Stimulated activated memory B cell treated with anti-CD40 and anti-IgM and Interleukin-4, amounts not matched to agents 10 μg/mL and 1 μg/mL and 100 μg/mL, for 72 hours (primary cell): ENCODE measurements around the gene MEIKIN.

ENCODE experiments used
- ATAC-seq: fragments of 150-1000 bp; cut with Tn5 transposase; 2 replicates; pipeline ENCODE4 v1.10.0; 2021
- H3K27ac Mint-ChIP-seq: one replicate; pipeline ENCODE4 v1.8.0; 2022; ENCODE audit warnings: mild to moderate bottlenecking, mixed read lengths
- H3K27me3 Mint-ChIP-seq: one replicate; pipeline ENCODE4 v1.8.0; 2022; ENCODE audit warnings: mixed read lengths
- H3K36me3 Mint-ChIP-seq: one replicate; pipeline ENCODE4 v1.8.0; 2022; ENCODE audit warnings: mixed read lengths
- H3K4me1 Mint-ChIP-seq: one replicate; pipeline ENCODE4 v1.8.0; 2022; ENCODE audit warnings: mixed read lengths
- H3K4me3 Mint-ChIP-seq: one replicate; pipeline ENCODE4 v1.8.0; 2022; ENCODE audit warnings: mild to moderate bottlenecking, moderate library complexity, mixed read lengths
- H3K9me3 Mint-ChIP-seq: one replicate; pipeline ENCODE4 v1.8.0; 2022; ENCODE audit warnings: mixed read lengths

The MEIKIN gene

DNA sequence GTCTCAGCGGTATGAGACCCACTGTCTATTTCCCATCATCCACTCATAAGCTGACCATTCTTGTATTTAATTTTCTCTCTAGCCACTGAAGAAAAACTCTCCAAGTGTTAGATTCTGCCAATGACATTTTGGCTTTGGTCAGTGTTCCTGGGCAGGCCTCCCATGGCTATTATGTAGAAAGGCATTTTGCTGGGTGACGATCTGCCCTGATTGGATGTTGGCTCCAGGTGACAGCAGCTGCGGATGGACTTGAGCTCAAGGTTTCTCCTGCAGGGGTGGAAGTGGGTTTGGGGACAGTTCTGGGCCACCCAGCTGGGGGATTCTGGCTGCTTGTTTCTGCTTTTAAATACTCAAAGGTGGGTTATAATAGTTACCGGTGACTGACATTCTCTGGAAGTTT is 34.4 kb upstream of the MEIKIN start:
- no peak for ATAC-seq
- Mint-ChIP-seq H3K27me3 (no peaks in the 10 kb centered on the region), H3K36me3 (no peaks in the 10 kb centered on the region), H3K4me1 (peaks cover 2% of the 10 kb centered on the region), H3K9me3 (no peaks in the 10 kb centered on the region), H3K27ac (no peak overlapping the region), H3K4me3 (no peak overlapping the region)

DNA sequence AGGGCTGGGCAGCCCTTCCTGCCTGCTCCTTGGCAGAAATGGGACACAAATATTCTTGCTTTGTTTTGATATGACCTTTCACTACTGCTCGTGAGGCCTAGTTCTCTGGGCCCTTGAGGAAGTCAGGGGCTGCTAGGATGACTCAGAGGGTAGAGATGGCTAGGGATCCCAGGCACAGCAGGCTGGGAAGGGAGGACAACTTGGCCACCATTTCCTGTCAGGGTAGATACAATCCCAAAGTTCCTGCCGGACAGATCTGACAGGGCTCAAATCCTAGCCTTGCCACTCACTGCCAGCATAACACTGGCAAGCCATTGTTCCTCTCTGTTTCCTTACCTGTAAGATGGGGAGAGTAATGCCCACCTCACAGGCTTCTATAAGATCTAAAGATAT is 31.7 kb upstream of the MEIKIN start:
- Mint-ChIP-seq H3K4me3 (no peak overlapping the region), H3K9me3 (no peaks in the 10 kb centered on the region), H3K4me1 (peaks cover 6% of the 10 kb centered on the region), H3K27ac (no peak overlapping the region), H3K27me3 (peaks cover 8% of the 10 kb centered on the region), H3K36me3 (no peaks in the 10 kb centered on the region)
- ATAC-seq = no peak

DNA sequence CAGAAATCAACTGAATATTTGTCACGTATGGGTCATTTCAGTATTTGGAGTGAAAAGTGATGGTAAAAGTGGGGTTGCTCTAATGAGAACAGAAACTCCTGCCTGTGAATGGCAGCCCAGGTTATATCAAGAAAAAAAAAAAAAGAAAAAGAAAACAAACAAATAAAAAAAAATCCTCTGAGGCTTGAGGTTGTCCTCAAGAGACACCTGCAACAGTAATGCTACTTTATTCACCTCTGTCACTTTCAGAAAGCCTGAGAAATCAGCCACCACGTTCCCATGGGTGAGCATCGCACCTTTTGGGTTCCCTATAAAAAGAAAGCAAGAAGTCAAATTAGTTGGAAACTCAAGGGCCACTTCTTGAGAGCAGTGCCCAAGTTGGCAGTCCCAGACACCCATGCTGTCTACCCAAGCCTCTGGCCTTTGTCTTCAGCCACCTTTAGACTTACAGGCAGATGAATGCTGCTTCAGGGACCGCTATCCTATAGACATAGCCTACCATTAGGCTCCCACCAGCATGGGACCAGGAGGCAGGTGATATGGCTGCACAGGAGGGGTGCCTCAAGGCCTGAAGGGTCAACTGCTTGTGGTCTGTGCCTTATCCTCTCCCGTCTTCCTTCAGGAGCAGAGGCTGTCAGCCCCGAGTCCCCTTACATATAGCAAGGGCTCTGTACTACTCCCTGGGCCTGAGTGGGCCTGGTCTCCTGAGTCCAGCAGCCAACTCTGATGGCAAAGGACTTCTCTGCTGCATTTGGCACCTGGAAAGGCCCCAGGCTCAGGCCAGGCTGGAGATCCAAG is 31.1 kb upstream of the MEIKIN start:
- Mint-ChIP-seq H3K27me3 (peaks cover 8% of the 10 kb centered on the region), H3K27ac (no peak overlapping the region), H3K4me1 (peaks cover 6% of the 10 kb centered on the region), H3K36me3 (no peaks in the 10 kb centered on the region), H3K9me3 (no peaks in the 10 kb centered on the region), H3K4me3 (no peak overlapping the region)
- ATAC-seq = no peak

DNA sequence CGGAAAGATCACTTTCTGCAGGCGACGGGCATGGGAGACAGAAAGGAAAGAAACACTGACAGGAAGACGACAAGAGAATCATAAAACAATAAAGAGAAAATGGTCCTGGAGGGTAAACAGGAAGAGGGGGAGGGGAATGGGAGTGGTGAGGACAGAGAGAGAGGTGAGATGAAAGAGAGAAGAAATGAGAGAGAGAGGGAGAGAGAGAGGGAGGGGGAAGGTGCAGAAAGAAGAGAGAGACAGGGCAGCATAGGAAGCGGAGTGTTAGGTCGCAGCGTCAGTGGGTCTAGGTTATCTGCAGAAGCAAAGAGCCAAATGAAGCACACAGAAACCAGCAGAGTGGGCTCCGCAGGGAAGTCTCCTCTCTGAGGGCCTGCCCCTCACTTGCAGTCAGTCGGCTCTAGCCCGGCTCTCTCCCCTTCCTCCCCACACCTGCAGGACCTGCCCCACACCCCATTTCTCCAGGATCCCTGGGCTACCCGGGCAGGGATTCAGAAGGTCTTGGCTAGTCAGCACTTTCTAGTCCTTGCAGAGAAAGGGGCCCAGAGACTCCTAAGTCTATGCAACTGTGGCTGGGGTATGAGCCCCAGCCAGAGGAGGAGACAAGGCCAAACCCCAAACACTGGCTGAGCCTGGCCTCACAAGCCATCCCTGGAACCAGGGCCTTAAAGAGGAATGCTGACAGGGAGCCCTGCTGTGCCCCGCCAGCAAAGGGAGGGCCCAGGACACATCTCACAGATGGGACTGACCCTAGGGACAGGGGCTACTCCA is 29.7 kb upstream of the MEIKIN start:
- H3K27ac Mint-ChIP-seq = no peak overlapping the region
- ATAC-seq = peak; percentile 26
- H3K4me1 Mint-ChIP-seq = peaks cover 6% of the 10 kb centered on the region
- H3K27me3 Mint-ChIP-seq = peaks cover 8% of the 10 kb centered on the region
- H3K36me3 Mint-ChIP-seq = no peaks in the 10 kb centered on the region
- H3K9me3 Mint-ChIP-seq = no peaks in the 10 kb centered on the region
- H3K4me3 Mint-ChIP-seq = no peak overlapping the region

DNA sequence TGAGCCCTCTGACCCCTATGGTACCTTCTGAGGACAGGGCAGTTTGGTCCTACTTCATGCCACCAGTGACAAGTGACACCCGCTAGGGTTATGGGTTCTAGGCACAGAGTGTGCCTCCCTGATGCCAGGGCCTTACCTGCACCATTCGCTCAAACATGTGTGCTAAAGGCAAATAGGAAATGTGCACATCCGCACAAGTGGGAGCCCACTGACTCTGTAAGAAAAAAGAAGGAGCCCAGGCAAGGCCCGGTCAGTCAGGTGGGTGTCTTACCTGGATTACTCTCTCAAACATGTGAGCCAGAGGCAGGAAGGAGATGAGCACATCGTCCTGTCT is 29.1 kb upstream of the MEIKIN start:
- Mint-ChIP-seq H3K9me3 (no peaks in the 10 kb centered on the region), H3K27me3 (peaks cover 8% of the 10 kb centered on the region), H3K36me3 (no peaks in the 10 kb centered on the region), H3K4me3 (no peak overlapping the region), H3K4me1 (peaks cover 6% of the 10 kb centered on the region), H3K27ac (no peak overlapping the region)
- no peak for ATAC-seq

DNA sequence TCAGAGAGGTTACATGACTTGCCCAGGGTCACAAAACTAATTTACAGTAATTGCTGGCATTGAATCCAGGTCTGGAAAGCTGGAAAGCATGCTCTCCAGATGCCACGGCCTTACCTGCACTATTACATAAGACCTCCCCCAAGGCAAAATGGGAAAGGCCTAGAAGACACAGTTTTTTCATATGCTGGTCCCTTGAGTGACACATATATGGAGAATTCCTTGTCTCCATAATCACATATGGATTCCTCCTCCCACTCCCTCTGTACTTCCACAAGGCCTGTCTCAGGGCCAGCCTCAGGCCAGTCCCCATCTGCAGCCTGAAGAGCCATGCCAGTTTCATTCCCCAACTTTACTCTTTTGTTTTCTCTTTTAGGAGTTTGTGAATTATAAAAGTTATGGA is 28.6 kb upstream of the MEIKIN start:
- Mint-ChIP-seq H3K4me1 (peaks cover 6% of the 10 kb centered on the region), H3K27ac (no peak overlapping the region), H3K27me3 (peaks cover 8% of the 10 kb centered on the region), H3K36me3 (no peaks in the 10 kb centered on the region), H3K4me3 (no peak overlapping the region), H3K9me3 (no peaks in the 10 kb centered on the region)
- no peak for ATAC-seq

DNA sequence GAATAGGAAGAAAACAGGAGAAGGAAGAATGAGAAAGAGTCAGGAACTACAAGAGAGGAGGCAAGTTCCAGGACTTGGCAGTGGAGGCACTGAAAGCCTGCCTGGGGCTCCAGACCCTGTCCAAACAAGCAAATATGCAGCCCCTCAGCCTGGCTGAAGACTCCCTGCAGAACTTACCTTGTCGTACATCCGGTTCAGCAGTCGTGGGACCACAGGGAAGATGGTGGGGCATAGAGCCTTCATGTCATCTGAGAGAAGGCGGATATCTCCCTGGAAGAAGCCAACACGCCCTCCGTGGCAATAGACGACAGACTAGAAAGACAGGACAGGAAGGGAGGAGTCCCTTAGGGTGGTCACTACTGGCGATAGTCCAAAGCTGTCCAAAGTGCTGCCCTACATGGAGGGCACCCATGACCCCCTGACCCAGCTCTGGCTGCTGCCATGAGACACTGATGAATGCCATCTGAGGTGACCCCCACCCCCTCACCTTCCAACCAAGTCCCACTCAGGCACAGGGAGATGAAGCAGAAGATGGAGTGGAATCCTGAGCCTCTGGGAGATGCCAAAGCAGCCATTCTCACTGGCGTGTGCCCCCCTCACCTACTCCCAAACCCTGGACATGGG is 27.7 kb upstream of the MEIKIN start:
- no peak for ATAC-seq
- peaks cover 6% of the 10 kb centered on the region for H3K4me1 Mint-ChIP-seq
- H3K4me3 Mint-ChIP-seq = no peak overlapping the region
- H3K27me3 Mint-ChIP-seq = peaks cover 8% of the 10 kb centered on the region
- no peak overlapping the region for H3K27ac Mint-ChIP-seq
- H3K36me3 Mint-ChIP-seq = no peaks in the 10 kb centered on the region
- no peaks in the 10 kb centered on the region for H3K9me3 Mint-ChIP-seq

DNA sequence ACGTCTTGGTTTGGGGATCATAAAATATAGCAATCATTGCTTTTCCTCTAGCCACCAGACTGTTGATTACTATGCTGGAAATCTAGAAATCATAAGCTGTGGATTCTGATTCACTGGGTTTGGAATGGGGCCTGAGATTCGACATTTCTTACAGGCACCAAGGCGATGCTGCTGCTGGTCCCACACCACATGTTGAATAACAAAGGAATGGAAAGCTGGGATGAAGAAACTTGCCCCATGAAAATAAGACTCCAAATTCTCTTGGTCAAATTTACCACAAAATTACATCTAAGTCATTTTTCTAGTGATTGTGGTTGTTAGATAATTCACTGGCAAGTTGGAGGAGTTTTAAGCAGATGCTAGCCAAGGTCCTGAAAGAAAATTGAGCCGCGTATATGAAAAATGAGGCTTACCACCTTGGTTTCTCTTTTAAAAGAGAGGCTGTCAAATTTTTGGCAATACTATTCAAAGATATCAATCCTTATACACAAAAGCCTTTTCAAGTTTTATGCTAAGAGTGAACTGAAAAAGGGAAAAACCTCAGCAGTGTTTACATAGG is 23.0 kb upstream of the MEIKIN start:
- Mint-ChIP-seq H3K27ac (no peak overlapping the region), H3K4me1 (no peaks in the 10 kb centered on the region), H3K4me3 (no peak overlapping the region), H3K9me3 (no peaks in the 10 kb centered on the region), H3K27me3 (peaks cover 22% of the 10 kb centered on the region), H3K36me3 (no peaks in the 10 kb centered on the region)
- no peak for ATAC-seq

DNA sequence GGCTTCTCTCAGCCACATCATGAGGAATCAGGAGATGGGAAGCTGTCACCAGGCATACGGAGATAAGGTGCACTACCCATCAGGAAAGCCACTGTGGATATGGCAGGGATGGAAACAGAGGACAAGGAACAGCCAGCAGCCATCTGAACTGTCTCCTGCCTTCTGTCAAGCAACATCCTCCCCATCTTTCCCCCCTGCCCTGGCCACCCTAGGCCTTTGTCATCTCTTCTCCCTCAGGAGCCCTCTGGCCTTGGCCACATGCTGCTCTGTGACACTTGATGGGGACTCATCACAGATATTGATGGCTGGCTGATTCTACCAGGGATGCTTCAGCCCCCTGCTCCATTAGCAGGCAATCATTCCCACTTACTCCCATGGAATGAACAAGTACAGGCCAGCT is 21.1 kb upstream of the MEIKIN start:
- no peak overlapping the region for H3K4me3 Mint-ChIP-seq
- H3K4me1 Mint-ChIP-seq = no peaks in the 10 kb centered on the region
- H3K27ac Mint-ChIP-seq = no peak overlapping the region
- ATAC-seq = no peak
- H3K36me3 Mint-ChIP-seq = no peaks in the 10 kb centered on the region
- no peaks in the 10 kb centered on the region for H3K9me3 Mint-ChIP-seq
- peaks cover 21% of the 10 kb centered on the region for H3K27me3 Mint-ChIP-seq

DNA sequence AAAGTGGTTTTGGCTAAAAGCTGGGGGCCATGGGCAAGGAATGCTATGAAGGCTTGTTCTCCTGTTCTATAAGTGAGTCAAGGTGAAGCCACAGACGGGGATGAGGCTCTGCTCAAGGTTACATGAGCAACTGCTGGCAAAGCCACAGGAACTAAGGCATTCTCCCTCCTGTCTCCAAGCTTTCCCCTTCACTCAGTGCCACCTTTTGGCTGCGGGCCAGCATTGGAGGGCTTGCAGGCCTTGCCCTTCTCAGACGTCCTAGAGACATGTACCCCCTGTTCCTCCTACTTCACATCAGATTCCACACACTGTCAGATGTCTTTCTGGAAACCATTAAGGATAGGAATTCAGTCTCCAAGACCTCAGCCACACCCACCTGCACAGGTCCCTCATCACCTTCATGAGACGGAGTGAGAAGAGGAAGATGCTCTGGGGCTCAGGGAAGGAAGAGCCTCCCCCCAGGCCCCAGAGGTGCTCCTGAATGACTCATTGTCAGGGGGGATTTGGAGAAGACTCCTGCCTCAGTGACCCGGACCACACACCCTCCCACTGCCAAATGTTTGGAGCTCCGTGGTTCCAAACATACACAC is 20.5 kb upstream of the MEIKIN start:
- H3K27ac Mint-ChIP-seq = no peak overlapping the region
- no peaks in the 10 kb centered on the region for H3K9me3 Mint-ChIP-seq
- H3K27me3 Mint-ChIP-seq = peaks cover 21% of the 10 kb centered on the region
- ATAC-seq = no peak
- H3K4me1 Mint-ChIP-seq = no peaks in the 10 kb centered on the region
- no peak overlapping the region for H3K4me3 Mint-ChIP-seq
- H3K36me3 Mint-ChIP-seq = no peaks in the 10 kb centered on the region

DNA sequence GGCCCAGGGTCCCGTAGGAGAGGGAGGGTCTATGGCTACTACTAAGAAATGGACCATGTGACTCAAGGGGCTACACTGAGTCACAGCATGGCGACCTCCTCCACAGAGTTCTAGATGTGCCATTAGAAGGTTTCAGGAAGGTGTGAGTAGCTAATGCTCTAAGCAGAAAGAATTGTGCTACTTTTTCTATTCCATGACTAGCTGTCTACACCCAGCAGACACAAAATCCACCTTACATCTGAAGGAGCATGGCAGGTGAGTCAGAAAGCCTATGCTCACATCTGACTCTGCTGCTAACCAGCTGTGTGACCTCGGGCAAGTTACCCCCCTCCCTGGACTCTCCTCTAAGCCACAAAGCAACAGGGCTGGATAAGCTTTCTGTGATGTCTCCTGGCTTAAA is 14.4 kb upstream of the MEIKIN start:
- Mint-ChIP-seq H3K9me3 (no peaks in the 10 kb centered on the region), H3K36me3 (no peaks in the 10 kb centered on the region)
- ATAC-seq = no peak

DNA sequence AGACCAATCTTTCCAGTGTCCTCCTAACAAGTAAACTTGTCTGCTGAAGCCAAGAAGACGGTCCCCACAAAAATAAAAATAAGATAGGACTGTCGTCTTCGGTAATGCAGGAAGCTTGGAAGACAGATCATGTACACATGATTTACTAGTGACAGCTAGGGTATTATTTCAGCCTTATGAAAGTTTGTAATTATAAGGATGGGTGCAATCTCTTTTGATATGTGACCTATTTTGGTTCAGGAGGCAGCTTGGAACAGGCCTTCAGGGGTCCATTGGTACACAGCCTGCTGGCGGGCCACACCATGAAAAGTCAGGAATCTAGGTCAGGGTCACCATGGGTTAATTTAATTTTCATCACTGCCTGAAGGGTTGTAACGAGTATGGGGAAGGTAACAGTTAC is 13.7 kb upstream of the MEIKIN start:
- H3K4me3 Mint-ChIP-seq = no peak overlapping the region
- H3K9me3 Mint-ChIP-seq = no peaks in the 10 kb centered on the region
- no peak overlapping the region for H3K27ac Mint-ChIP-seq
- ATAC-seq = no peak
- no peaks in the 10 kb centered on the region for H3K36me3 Mint-ChIP-seq
- peaks cover 10% of the 10 kb centered on the region for H3K27me3 Mint-ChIP-seq
- no peaks in the 10 kb centered on the region for H3K4me1 Mint-ChIP-seq

More for the DNA sequence above, 14.4 kb upstream of the MEIKIN start:
- Mint-ChIP-seq H3K4me1 (no peaks in the 10 kb centered on the region), H3K4me3 (no peak overlapping the region), H3K27me3 (peaks cover 10% of the 10 kb centered on the region), H3K27ac (no peak overlapping the region)

DNA sequence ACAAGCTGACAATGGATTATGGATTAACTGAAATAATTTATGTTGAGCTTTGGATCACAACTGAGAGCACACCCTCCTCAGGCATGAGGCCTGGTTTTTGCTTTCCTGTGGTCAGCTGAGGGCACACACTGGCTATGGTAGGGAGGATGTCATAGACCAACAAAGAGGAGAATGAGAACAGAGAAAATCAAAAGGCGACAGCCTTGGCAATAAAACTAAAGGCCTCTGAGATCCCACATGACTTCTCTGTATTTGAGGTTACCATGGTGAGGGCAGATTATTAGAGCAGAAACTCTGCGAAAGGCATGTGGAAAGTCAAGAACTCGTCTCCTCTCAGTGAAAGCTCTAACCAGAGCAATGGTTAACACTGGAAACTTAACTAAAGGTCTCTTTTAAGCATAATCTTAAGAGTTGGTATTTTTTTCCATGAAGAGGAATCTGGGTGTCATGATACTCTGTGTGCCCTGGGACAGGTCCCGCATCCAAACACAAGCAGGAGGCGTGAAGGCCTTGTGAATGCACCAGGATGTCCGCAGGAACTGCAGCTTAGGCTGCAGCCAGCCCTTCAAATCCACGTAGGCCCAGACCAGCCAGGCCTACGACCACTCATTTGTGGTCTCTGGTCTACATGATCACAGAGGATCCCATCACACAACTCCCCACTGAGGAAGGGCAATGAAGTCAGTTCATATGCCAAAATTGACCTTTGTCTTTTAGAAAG is 12.4 kb upstream of the MEIKIN start:
- H3K36me3 Mint-ChIP-seq = no peaks in the 10 kb centered on the region
- no peak overlapping the region for H3K27ac Mint-ChIP-seq
- no peaks in the 10 kb centered on the region for H3K4me1 Mint-ChIP-seq
- no peak for ATAC-seq
- H3K27me3 Mint-ChIP-seq = peaks cover 2% of the 10 kb centered on the region
- H3K4me3 Mint-ChIP-seq = no peak overlapping the region
- no peaks in the 10 kb centered on the region for H3K9me3 Mint-ChIP-seq

DNA sequence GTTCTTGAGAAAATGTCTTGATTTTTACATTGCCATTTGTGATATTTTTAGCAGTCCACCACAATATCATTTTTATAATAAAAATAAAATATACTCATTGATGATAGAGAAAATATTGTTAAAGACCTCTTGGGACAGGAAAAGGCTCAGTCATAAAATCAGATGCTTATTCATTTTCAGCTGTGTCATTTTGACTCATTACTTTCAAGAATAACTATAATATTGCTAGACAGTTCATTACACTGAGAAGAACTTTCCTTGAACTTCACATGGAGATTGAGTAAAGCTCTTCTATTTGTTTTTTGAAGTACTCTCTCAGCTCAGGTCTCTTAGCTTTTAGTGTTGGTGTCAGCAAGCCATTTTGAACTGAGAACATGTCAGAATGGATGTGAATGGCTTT is 8.5 kb upstream of the MEIKIN start:
- no peaks in the 10 kb centered on the region for H3K4me1 Mint-ChIP-seq
- no peaks in the 10 kb centered on the region for H3K9me3 Mint-ChIP-seq
- no peak overlapping the region for H3K4me3 Mint-ChIP-seq
- no peak for ATAC-seq
- H3K27ac Mint-ChIP-seq = no peak overlapping the region
- peaks cover 6% of the 10 kb centered on the region for H3K27me3 Mint-ChIP-seq
- H3K36me3 Mint-ChIP-seq = no peaks in the 10 kb centered on the region
